ENCODE data around the gene PIP4K2A.

DNA sequence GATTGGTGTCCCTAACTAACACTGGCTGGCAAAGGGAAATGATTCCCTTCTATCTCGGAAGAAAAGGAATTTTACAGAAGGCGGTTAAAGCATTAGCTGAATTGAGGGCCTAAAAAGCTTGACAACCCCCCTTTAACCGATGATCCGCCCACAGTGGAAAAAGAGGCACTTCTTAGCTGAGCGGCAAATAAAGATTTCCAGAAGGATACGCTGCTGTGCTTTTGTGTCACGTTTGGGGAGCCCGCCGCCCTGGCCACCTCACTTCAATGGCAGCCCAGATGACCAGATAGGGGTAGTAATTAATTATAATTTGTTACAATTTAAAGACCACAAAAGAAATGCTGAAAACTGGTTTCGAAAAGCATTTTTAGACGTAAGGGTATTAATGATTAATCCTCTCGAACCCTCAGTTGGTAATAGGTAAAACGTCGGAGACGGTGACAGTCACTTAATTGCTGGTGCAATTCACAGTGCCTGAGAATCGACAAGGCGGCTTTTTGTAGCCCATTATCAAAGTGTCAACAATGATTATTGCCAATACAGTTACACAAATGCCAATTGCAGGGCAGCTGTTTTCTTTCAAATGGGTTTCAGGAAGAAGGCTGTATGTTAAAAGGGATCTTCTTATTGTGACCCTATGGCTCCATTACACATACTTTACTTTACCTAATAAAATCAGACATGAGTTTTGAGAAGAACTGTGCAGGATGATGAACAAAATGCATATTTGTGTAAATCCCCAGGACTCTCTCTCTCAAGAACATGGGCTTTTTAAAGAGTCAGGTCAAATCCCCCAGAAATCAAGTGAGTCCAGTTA lies 154.1 kb downstream of the PIP4K2A start:
- TF ChIP-seq, protein P1, sequence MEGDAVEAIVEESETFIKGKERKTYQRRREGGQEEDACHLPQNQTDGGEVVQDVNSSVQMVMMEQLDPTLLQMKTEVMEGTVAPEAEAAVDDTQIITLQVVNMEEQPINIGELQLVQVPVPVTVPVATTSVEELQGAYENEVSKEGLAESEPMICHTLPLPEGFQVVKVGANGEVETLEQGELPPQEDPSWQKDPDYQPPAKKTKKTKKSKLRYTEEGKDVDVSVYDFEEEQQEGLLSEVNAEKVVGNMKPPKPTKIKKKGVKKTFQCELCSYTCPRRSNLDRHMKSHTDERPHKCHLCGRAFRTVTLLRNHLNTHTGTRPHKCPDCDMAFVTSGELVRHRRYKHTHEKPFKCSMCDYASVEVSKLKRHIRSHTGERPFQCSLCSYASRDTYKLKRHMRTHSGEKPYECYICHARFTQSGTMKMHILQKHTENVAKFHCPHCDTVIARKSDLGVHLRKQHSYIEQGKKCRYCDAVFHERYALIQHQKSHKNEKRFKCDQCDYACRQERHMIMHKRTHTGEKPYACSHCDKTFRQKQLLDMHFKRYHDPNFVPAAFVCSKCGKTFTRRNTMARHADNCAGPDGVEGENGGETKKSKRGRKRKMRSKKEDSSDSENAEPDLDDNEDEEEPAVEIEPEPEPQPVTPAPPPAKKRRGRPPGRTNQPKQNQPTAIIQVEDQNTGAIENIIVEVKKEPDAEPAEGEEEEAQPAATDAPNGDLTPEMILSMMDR (IDR thresholded peaks at IDR 0.05): no peak
- TF ChIP-seq POLR2A (IDR thresholded peaks at IDR 0.05) (no peak), POLR2AphosphoS5 (IDR thresholded peaks at IDR 0.05) (no peak)
